Activated gamma-delta T cell treated with anti-CD3 and anti-CD28 coated beads, Interleukin-2, amount 50 U/mL, for 16 hours (primary cell): ENCODE measurements around the gene ACHE.

Experiments
- DNase-seq: peaks from one replicate; pipeline ENCODE4 v3.0.0-alpha.2; 2020; ENCODE audit warnings: low read depth

ACHE gene

GRCh38 chr7:100884736-100885439, 10.8 kb downstream of the ACHE start:
- DNase-seq = no peak

- no peak for DNase-seq
These were observed 12.7 kb downstream of the ACHE start for GRCh38 chr7:100882785-100883526.

GRCh38 chr7:100882201-100882600, 13.5 kb downstream of the ACHE start:
- no peak for DNase-seq

- no peak for DNase-seq
These were observed 14.6 kb downstream of the ACHE start for GRCh38 chr7:100881136-100881535.

- DNase-seq = no peak
These were observed 15.0 kb downstream of the ACHE start for GRCh38 chr7:100880645-100881044.

GRCh38 chr7:100879685-100880261, 15.9 kb downstream of the ACHE start:
- no peak for DNase-seq

- DNase-seq = no peak
These were observed 17.0 kb downstream of the ACHE start for GRCh38 chr7:100878685-100879084.

GRCh38 chr7:100878013-100878412, 17.7 kb downstream of the ACHE start:
- DNase-seq = no peak

- DNase-seq = no peak
These were observed 20.3 kb downstream of the ACHE start for GRCh38 chr7:100875356-100875751.

GRCh38 chr7:100874577-100875355, 20.9 kb downstream of the ACHE start, which contains the start of gene SRRT:
TSS of gene SRRT (plus strand) at chr7:100875103. CDS start at chr7:100875591, 488 bp downstream.
- DNase-seq = peak; percentile 97

- DNase-seq = no peak
These were observed 21.4 kb downstream of the ACHE start for GRCh38 chr7:100874300-100874576.

GRCh38 chr7:100873599-100874299, 21.9 kb downstream of the ACHE start:
- DNase-seq = no peak

- no peak for DNase-seq
These were observed 27.8 kb downstream of the ACHE start for GRCh38 chr7:100867776-100868485.

- DNase-seq = no peak
These were observed 28.5 kb downstream of the ACHE start, which contains the start of gene TRIP6 for GRCh38 chr7:100867040-100867775. TSS of gene TRIP6 (plus strand) at chr7:100867387. CDS start at chr7:100867498, 111 bp downstream.

GRCh38 chr7:100866729-100867039, 29.0 kb downstream of the ACHE start:
- no peak for DNase-seq

GRCh38 chr7:100865938-100866728, 29.6 kb downstream of the ACHE start:
- DNase-seq = no peak

GRCh38 chr7:100865372-100865911, 30.2 kb downstream of the ACHE start:
- DNase-seq = no peak

- DNase-seq = no peak
These were observed 31.3 kb downstream of the ACHE start for GRCh38 chr7:100864263-100864845.

- no peak for DNase-seq
These were observed 32.2 kb downstream of the ACHE start for GRCh38 chr7:100863406-100863950.
